Stimulated activated CD4-positive, alpha-beta T cell treated with anti-CD3 and anti-CD28 coated beads, Interleukin-1b, Interleukin-23, amount 100 ng/mL, for 24 hours (primary cell): Measurements from ENCODE around the gene PRR20C.
"Not testable (repeated sequence)": the region's sequence is repeated elsewhere in the genome, so short reads cannot be mapped to it uniquely, and the experiment has no call there.

Source experiments
- DNase-seq, 4 experiments: peaks; one replicate each; pipeline ENCODE4 v3.0.0-alpha.2; 2020; ENCODE audit warnings: low read depth in 4 of 4, low spot score in 1 of 4

Gene PRR20C

GRCh38 chr13:57153761-57154160 lies at the start of gene PRR20C:
TSS of gene PRR20C (plus strand) at chr13:57154061. CDS start at chr13:57154448, 387 bp downstream.
- DNase-seq: not testable (repeated sequence)

- no peak for DNase-seq
Observed at GRCh38 chr13:57114945-57115344, 38.9 kb upstream of the PRR20C start.

GRCh38 chr13:57123681-57124080 lies 30.2 kb upstream of the PRR20C start:
- no peak for DNase-seq

- DNase-seq: no peak
Observed at GRCh38 chr13:57128909-57129308, 25.0 kb upstream of the PRR20C start.

GRCh38 chr13:57136093-57136492 lies 17.8 kb upstream of the PRR20C start:
- no peak for DNase-seq

- no peak for DNase-seq
Observed at GRCh38 chr13:57137585-57137984, 16.3 kb upstream of the PRR20C start.

- no peak for DNase-seq
Observed at GRCh38 chr13:57138988-57139387, 14.9 kb upstream of the PRR20C start.

GRCh38 chr13:57139781-57140180 lies 14.1 kb upstream of the PRR20C start:
- DNase-seq: not testable (repeated sequence)

- not testable (repeated sequence) for DNase-seq
Observed at GRCh38 chr13:57140235-57140968, 13.5 kb upstream of the PRR20C start, which contains the start of gene PRR20A. TSS of gene PRR20A (plus strand) at chr13:57140918. CDS start at chr13:57141305, 387 bp downstream.

- DNase-seq: not testable (repeated sequence)
Observed at GRCh38 chr13:57147188-57147587, 6.7 kb upstream of the PRR20C start, which contains the start of gene PRR20B. TSS of gene PRR20B (plus strand) at chr13:57147488. CDS start at chr13:57147875, 387 bp downstream.

GRCh38 chr13:57148106-57148505 lies 5.8 kb upstream of the PRR20C start:
- DNase-seq: not testable (repeated sequence)

- DNase-seq: not testable (repeated sequence)
Observed at GRCh38 chr13:57160332-57160731, 6.5 kb downstream of the PRR20C start, which contains the start of gene PRR20D. TSS of gene PRR20D (plus strand) at chr13:57160632. CDS start at chr13:57161019, 387 bp downstream.

GRCh38 chr13:57166897-57167296 lies 13.0 kb downstream of the PRR20C start, which contains the start of gene PRR20E:
TSS of gene PRR20E (plus strand) at chr13:57167197. CDS start at chr13:57167584, 387 bp downstream.
- DNase-seq: not testable (repeated sequence)

GRCh38 chr13:57191667-57192066 lies 37.8 kb downstream of the PRR20C start:
- no peak for DNase-seq
